Measurements from ENCODE around the gene C2orf69. TPM values are rescaled to one million over a fixed set of nuclear protein-coding genes. Genes with fewer than 3 reads are reported as not detected.
A peak's percentile ranks its signal among the peaks of the same experiment; 100 is the strongest.

C2orf69 gene
- total and polyA plus RNA-seq, 4 experiments from 2014 or later = 13.5 to 14.7 (median 14.1) TPM

DNA sequence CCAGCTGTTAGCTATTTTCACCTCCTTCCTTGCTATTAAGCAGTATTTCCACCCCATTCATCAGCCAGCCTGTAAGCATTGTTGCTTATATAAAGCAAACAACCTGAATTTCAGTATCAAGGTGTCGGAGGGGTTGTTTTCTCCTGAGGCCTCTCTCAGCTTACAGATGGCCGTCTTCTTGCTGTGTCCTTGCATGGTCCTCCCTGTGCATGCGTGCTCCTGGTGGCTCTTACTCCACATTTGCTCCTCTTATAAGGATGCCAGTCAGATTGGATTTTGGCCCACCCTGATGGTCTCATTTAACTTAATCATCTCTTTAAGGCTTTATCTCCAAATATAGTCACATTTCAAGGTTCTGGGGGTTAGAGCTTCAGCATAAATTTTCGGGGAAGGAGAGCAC is 46.9 kb downstream of the C2orf69 start:
- Histone ChIP-seq H3K27me3 (ENCODE audit: insufficient read depth, low read length) (no peaks in the 10 kb centered on the region), H3K36me3 (ENCODE audit: insufficient read depth, low read length) (peaks cover 22% of the 10 kb centered on the region), H3K4me3 (ENCODE audit: low read length in 2 of 2) (no peak overlapping the region), H3K4me1 (ENCODE audit: insufficient read depth, low read length) (peaks cover 41% of the 10 kb centered on the region), H3K27ac (ENCODE audit: low read depth, low read length) (no peak overlapping the region), H3K9me3 (ENCODE audit: control insufficient read depth in 1 of 2, low read length in 2 of 2) (no peaks in the 10 kb centered on the region)
- peak overlapping the region in 2 of 7 donors; percentile 47 to 95 for H3K27ac Mint-ChIP-seq
- H3K9me3 Mint-ChIP-seq = no peaks in the 10 kb centered on the region
- CTCF ChIA-PET (ENCODE audit: partially characterized antibody) = interaction anchor here (1.1 kb wide), 1 partner anchor 525 kb away, joined by 4 read pairs; no protein-coding TSS in a partner anchor
- no peak for DNase-seq
- H3K36me3 Mint-ChIP-seq = peaks cover 25 to 59% of the 10 kb centered on the region in 2 donors
- H3K4me3 Mint-ChIP-seq = peak overlapping the region in 7 of 8 donors; percentile 1 to 73 (median 40)
- intact Hi-C loops (cut with micrococcal nuclease) = loop anchor here (5.0 kb wide), 1 partner anchor 46 kb away; the partner anchor contains the start of gene C2orf69
- H3K4me1 Mint-ChIP-seq = peaks cover 23 to 56% (median 39%) of the 10 kb centered on the region in 4 donors
- no peaks in the 10 kb centered on the region for H3K27me3 Mint-ChIP-seq
- POLR2A ChIA-PET (ENCODE audit: partially characterized antibody) = interaction anchor here (1.1 kb wide), 1 partner anchor 8 kb away, joined by 3 read pairs; no protein-coding TSS in a partner anchor

GRCh38 chr2:199962203-199962602 is 51.1 kb downstream of the C2orf69 start:
- H3K27me3 ChIP-seq (ENCODE audit: insufficient read depth, low read length) = no peaks in the 10 kb centered on the region
- intact Hi-C loops (cut with micrococcal nuclease) = no loop called here
- peaks cover 7 to 17% (median 12%) of the 10 kb centered on the region in 4 donors for H3K4me1 Mint-ChIP-seq
- peaks cover 29% of the 10 kb centered on the region for H3K36me3 ChIP-seq (ENCODE audit: insufficient read depth, low read length)
- H3K9me3 ChIP-seq (ENCODE audit: control insufficient read depth in 1 of 2, low read length in 2 of 2) = no peaks in the 10 kb centered on the region
- no peaks in the 10 kb centered on the region for H3K27me3 Mint-ChIP-seq
- H3K4me3 Mint-ChIP-seq = no peak overlapping the region
- H3K36me3 Mint-ChIP-seq = peaks cover 42 to 74% of the 10 kb centered on the region in 2 donors
- ChIA-PET POLR2A (ENCODE audit: partially characterized antibody) (no interaction called here), CTCF (ENCODE audit: partially characterized antibody) (no interaction called here)
- H3K4me3 ChIP-seq (ENCODE audit: low read length in 2 of 2) = no peak overlapping the region
- no peaks in the 10 kb centered on the region for H3K9me3 Mint-ChIP-seq
- H3K27ac ChIP-seq (ENCODE audit: low read depth, low read length) = no peak overlapping the region
- H3K27ac Mint-ChIP-seq = no peak overlapping the region
- H3K4me1 ChIP-seq (ENCODE audit: insufficient read depth, low read length) = peaks cover 9% of the 10 kb centered on the region
- no peak for DNase-seq

GRCh38 chr2:199966405-199966804 is 55.3 kb downstream of the C2orf69 start:
- Histone ChIP-seq H3K27ac (ENCODE audit: low read depth, low read length) (no peak overlapping the region), H3K36me3 (ENCODE audit: insufficient read depth, low read length) (peaks cover 19% of the 10 kb centered on the region), H3K27me3 (ENCODE audit: insufficient read depth, low read length) (no peaks in the 10 kb centered on the region), H3K4me1 (ENCODE audit: insufficient read depth, low read length) (no peaks in the 10 kb centered on the region), H3K4me3 (ENCODE audit: low read length in 2 of 2) (no peak overlapping the region), H3K9me3 (ENCODE audit: control insufficient read depth in 1 of 2, low read length in 2 of 2) (no peaks in the 10 kb centered on the region)
- no peaks in the 10 kb centered on the region for H3K9me3 Mint-ChIP-seq
- H3K27me3 Mint-ChIP-seq = no peaks in the 10 kb centered on the region
- intact Hi-C loops (cut with micrococcal nuclease) = no loop called here
- H3K4me1 Mint-ChIP-seq = peaks cover 0 to 1% (median 0%) of the 10 kb centered on the region in 4 donors
- H3K27ac Mint-ChIP-seq = no peak overlapping the region
- ChIA-PET CTCF (ENCODE audit: partially characterized antibody) (interaction anchor here (1.4 to 1.7 kb wide), 2 partner anchors 14 to 515 kb away, joined by 4 to 6 read pairs; no protein-coding TSS in a partner anchor), POLR2A (ENCODE audit: partially characterized antibody) (no interaction called here)
- no peak overlapping the region for H3K4me3 Mint-ChIP-seq
- H3K36me3 Mint-ChIP-seq = peaks cover 32 to 51% of the 10 kb centered on the region in 2 donors
- no peak for DNase-seq

- H3K27ac Mint-ChIP-seq = no peak overlapping the region
- Histone ChIP-seq H3K4me1 (ENCODE audit: insufficient read depth, low read length) (no peaks in the 10 kb centered on the region), H3K4me3 (ENCODE audit: low read length in 2 of 2) (no peak overlapping the region), H3K27ac (ENCODE audit: low read depth, low read length) (no peak overlapping the region), H3K9me3 (ENCODE audit: control insufficient read depth in 1 of 2, low read length in 2 of 2) (no peaks in the 10 kb centered on the region), H3K27me3 (ENCODE audit: insufficient read depth, low read length) (no peaks in the 10 kb centered on the region), H3K36me3 (ENCODE audit: insufficient read depth, low read length) (peaks cover 13% of the 10 kb centered on the region)
- ChIA-PET CTCF (ENCODE audit: partially characterized antibody) (interaction anchor here (1.1 to 1.4 kb wide), 2 partner anchors 515 to 541 kb away, joined by 3 to 4 read pairs; no protein-coding TSS in a partner anchor), POLR2A (ENCODE audit: partially characterized antibody) (no interaction called here)
- H3K9me3 Mint-ChIP-seq = no peaks in the 10 kb centered on the region
- peaks cover 27 to 46% of the 10 kb centered on the region in 2 donors for H3K36me3 Mint-ChIP-seq
- intact Hi-C loops (cut with micrococcal nuclease) = no loop called here
- H3K4me1 Mint-ChIP-seq = no peaks in the 10 kb centered on the region
- DNase-seq = no peak
- no peak overlapping the region for H3K4me3 Mint-ChIP-seq
- no peaks in the 10 kb centered on the region for H3K27me3 Mint-ChIP-seq
Measured at GRCh38 chr2:199966976-199967375, 55.9 kb downstream of the C2orf69 start.

- no peaks in the 10 kb centered on the region for H3K27me3 Mint-ChIP-seq
- no peak for DNase-seq
- H3K27ac ChIP-seq (ENCODE audit: low read depth, low read length) = no peak overlapping the region
- no peaks in the 10 kb centered on the region for H3K4me1 Mint-ChIP-seq
- intact Hi-C loops (cut with micrococcal nuclease) = no loop called here
- H3K4me3 Mint-ChIP-seq = no peak overlapping the region
- H3K27ac Mint-ChIP-seq = no peak overlapping the region
- ChIA-PET POLR2A (ENCODE audit: partially characterized antibody) (no interaction called here), CTCF (ENCODE audit: partially characterized antibody) (interaction anchor here (1.4 kb wide), 1 partner anchor 518 kb away, joined by 3 read pairs; no protein-coding TSS in a partner anchor)
- H3K9me3 ChIP-seq (ENCODE audit: control insufficient read depth in 1 of 2, low read length in 2 of 2) = no peaks in the 10 kb centered on the region
- H3K27me3 ChIP-seq (ENCODE audit: insufficient read depth, low read length) = no peaks in the 10 kb centered on the region
- H3K4me3 ChIP-seq (ENCODE audit: low read length in 2 of 2) = no peak overlapping the region
- no peaks in the 10 kb centered on the region for H3K9me3 Mint-ChIP-seq
- peaks cover 20 to 37% of the 10 kb centered on the region in 2 donors for H3K36me3 Mint-ChIP-seq
- peaks cover 7% of the 10 kb centered on the region for H3K36me3 ChIP-seq (ENCODE audit: insufficient read depth, low read length)
- no peaks in the 10 kb centered on the region for H3K4me1 ChIP-seq (ENCODE audit: insufficient read depth, low read length)
Measured at GRCh38 chr2:199968126-199968525, 57.0 kb downstream of the C2orf69 start.

GRCh38 chr2:199972088-199972626 is 61.1 kb downstream of the C2orf69 start:
- intact Hi-C loops (cut with micrococcal nuclease) = no loop called here
- no peaks in the 10 kb centered on the region for H3K4me1 ChIP-seq (ENCODE audit: insufficient read depth, low read length)
- H3K9me3 ChIP-seq (ENCODE audit: control insufficient read depth in 1 of 2, low read length in 2 of 2) = no peaks in the 10 kb centered on the region
- peak overlapping the region in 4 of 7 donors; percentile 4 to 37 (median 20) for H3K27ac Mint-ChIP-seq
- no peak overlapping the region for H3K4me3 Mint-ChIP-seq
- no peaks in the 10 kb centered on the region for H3K4me1 Mint-ChIP-seq
- peaks cover 0 to 4% (median 0%) of the 10 kb centered on the region in 8 donors for H3K9me3 Mint-ChIP-seq
- no peaks in the 10 kb centered on the region for H3K27me3 ChIP-seq (ENCODE audit: insufficient read depth, low read length)
- no peak overlapping the region for H3K4me3 ChIP-seq (ENCODE audit: low read length in 2 of 2)
- H3K27ac ChIP-seq (ENCODE audit: low read depth, low read length) = no peak overlapping the region
- CTCF ChIA-PET (ENCODE audit: partially characterized antibody) = interaction anchor here (1.0 kb wide), 1 partner anchor 8 kb away, joined by 3 read pairs; no protein-coding TSS in a partner anchor
- H3K27me3 Mint-ChIP-seq = no peaks in the 10 kb centered on the region
- H3K36me3 ChIP-seq (ENCODE audit: insufficient read depth, low read length) = no peaks in the 10 kb centered on the region
- POLR2A ChIA-PET (ENCODE audit: partially characterized antibody) = no interaction called here
- DNase-seq = no peak
- H3K36me3 Mint-ChIP-seq = peaks cover 7 to 12% of the 10 kb centered on the region in 2 donors

- no peaks in the 10 kb centered on the region for H3K9me3 ChIP-seq (ENCODE audit: control insufficient read depth in 1 of 2, low read length in 2 of 2)
- CTCF ChIA-PET (ENCODE audit: partially characterized antibody) = interaction anchor here (0.7 to 1.8 kb wide), 9 partner anchors 12 to 510 kb away, joined by 3 to 6 read pairs (median 4); no protein-coding TSS in a partner anchor
- no peaks in the 10 kb centered on the region for H3K4me1 Mint-ChIP-seq
Measured at GRCh38 chr2:199973703-199974102, 62.6 kb downstream of the C2orf69 start.

More at GRCh38 chr2:199973703-199974102, 62.6 kb downstream of the C2orf69 start:
- Histone ChIP-seq H3K36me3 (ENCODE audit: insufficient read depth, low read length) (no peaks in the 10 kb centered on the region), H3K27me3 (ENCODE audit: insufficient read depth, low read length) (no peaks in the 10 kb centered on the region), H3K4me1 (ENCODE audit: insufficient read depth, low read length) (no peaks in the 10 kb centered on the region), H3K27ac (ENCODE audit: low read depth, low read length) (no peak overlapping the region), H3K4me3 (ENCODE audit: low read length in 2 of 2) (no peak overlapping the region)
- no peak overlapping the region for H3K4me3 Mint-ChIP-seq
- intact Hi-C loops (cut with micrococcal nuclease) = no loop called here
- H3K27me3 Mint-ChIP-seq = no peaks in the 10 kb centered on the region
- H3K9me3 Mint-ChIP-seq = peaks cover 0 to 4% (median 0%) of the 10 kb centered on the region in 8 donors
- no peak for DNase-seq
- POLR2A ChIA-PET (ENCODE audit: partially characterized antibody) = no interaction called here
- peaks cover 3 to 4% of the 10 kb centered on the region in 2 donors for H3K36me3 Mint-ChIP-seq
- no peak overlapping the region for H3K27ac Mint-ChIP-seq
